GM21423 (cell line): ENCODE results near the gene SPDYE5.

Experiments
- ATAC-seq: cut with Tn5 transposase; IDR thresholded peaks from one replicate; pipeline ENCODE4 v1.9.1; 2021; ENCODE audit warnings: mild to moderate bottlenecking, moderate library complexity; ENCODE audit not compliant: unreplicated experiment

Gene SPDYE5

DNA sequence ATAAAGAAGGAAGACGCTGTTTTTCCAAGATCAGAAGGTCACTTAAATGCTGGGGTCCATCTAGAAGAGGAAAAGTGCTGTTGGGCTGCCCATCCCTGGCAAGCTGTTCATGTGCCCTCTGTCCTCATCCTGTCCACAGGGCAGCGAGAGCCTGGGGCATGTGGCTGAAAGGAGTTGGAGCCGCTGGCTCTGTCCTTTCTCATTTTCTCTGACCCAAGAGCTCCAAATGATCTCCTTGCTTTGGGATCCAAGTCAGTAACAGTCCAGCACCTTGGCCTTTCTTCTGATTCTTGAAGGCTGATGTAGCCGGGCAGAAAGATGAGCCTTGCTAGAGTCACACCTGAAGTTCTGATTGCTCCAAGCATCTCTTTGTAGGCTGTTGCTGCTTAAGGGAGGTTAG lies 44.4 kb downstream of the SPDYE5 start:
- no peak for ATAC-seq

DNA sequence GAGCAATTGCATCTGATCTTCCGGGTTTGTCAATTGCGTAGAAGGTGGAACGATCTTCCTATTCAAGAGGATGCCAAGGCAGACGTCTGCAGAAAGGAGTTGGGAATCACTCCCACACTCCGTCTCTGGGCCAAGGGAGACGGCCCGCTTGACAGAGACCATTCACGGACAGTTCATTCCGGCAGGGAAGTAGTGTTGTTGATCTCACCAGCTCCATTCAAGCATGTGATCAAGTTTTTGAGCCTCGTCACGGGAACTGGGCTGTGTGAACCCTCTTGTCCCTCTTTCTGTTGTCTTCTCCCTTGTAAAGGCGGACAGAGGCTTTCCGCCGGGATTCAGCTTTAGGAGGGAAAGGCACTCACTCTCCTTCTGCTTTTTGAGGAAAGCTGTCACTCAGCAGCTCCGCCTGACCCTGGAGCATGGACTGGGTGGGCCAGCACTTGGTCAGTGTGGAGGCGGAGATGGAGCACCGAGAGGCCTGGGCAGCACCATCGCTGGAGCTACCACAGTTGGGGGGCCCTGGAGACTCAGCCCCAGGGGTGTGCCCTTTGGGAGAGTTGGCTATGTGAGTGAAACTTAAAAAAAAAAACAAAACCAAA lies 44.9 kb downstream of the SPDYE5 start:
- ATAC-seq = no peak

DNA sequence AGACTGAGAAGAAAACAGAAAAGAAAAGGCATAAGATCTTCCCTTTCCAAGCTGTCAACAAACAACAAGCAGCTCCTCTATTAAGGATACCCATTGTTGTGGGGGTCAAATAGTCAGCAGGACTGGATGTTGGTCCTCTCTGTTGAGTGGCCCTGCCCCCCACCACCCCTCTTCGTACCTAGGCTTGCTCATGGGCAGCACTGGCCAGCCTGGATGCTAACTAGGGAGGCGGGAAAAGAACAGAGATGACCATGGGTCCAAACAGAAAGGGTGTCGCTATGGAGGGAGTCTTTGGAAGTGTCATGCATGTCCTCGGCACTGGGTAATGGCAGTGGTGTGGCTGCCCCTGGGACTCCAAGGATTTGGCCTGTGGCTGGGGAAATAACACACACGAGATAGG lies 45.6 kb downstream of the SPDYE5 start:
- no peak for ATAC-seq

DNA sequence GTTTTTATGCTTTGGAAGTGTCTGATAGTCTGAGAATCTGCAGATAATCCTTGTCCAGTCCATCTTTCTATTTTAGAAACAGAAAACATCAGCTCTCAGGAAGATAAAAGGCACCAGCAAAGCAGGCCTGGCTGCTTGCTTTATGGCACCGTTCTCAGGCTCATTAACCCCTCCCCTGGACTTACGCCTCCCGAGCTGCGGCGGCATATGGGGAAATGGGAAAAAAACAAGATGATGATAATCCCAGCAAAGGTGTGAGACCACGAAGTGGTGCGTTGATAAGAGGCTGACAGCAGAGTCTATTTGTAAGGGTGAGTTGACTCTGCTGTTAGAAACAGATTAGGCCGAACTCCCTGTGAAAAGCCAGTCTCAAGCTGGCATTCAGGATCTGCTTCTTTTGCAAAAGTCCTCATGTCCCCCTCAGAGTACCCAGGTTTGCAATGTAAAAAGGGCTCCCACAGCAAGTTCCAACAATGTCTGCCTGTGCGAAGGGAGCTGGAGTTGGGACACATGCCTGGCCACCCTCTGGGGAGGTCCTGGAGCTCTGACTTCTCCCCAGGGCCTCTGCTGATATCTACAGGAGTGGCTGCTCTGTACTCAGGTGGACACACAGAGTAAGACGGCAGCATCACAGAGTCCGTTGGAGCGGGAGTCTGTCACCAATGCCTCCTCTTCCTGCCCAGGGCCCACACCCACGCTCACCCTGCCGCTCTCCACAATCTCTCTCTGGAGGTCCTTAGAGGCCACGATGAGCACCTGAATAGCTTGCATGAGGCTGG lies 54.3 kb downstream of the SPDYE5 start:
- ATAC-seq = no peak
